RPMI7951 (cell line): Measurements from ENCODE around the gene INO80. TPM values are rescaled to one million over a fixed set of nuclear protein-coding genes. Genes with fewer than 3 reads are reported as not detected.

Source experiments
- DNase-seq: peaks from one replicate; pipeline ENCODE4 v3.0.0-alpha.2; 2012; ENCODE audit warnings: low read depth
- total RNA-seq: library from RNA; depleted of rRNA; stranded (reverse); fragments of >200 nt; shearing (Covaris generic); gene quantifications from 2 replicates; pipeline ENCODE4 v1.2.3, GENCODE V29; 2014

The INO80 gene
- total RNA-seq, 1 experiment from 2014 or later: 14.2 TPM

DNA sequence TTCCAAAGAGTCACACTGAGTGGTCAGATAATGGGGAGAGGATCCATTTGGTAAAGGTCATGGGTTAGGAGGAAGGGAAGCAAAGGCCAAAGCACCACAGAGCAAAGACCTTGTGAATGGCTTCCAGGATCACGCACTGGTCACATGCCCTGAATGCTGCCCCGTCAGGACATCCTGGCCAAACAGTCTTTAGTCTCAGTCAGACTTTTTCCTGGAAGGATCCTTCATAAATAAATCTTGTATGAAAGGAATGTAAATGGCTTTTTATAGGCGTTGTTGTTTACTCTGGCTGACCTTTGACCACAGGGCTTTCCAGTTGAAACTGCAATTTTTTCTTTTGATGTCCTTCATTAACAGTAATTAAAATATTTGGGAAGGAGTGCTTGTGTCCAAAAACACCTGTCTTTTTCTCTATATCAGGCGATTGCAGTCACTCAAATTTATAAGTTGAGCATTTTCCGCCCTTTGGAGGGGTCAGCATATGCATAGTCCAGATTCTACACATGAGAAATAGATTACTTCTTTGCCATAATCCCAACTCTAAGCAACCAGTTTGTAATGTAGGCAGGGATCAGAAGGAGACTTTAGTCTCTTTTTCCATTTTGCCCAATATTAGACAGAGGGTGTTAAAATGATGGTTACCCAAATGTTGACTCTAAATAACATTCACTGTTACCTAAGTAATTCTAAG, 114.4 kb downstream of the INO80 start:
- DNase-seq: no peak

DNA sequence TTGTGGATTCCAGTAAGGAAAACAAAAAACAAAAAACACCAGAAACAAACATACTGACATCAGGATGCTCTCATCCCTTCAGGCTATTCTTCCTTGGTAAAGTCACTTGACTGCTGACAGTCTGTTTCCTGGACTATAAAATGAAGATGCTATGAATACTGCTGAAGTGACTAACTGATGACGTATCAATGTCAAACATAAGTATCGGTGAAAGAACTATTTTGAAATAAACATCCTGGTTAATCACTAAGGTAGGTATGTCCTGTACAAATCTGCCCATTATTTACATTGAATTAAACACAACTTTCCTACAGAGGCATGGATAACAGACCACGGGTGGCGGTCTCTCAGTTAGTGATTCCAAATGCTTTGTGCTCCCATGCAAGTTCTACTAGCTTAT, 116.9 kb downstream of the INO80 start:
- DNase-seq: peak; percentile 55

DNA sequence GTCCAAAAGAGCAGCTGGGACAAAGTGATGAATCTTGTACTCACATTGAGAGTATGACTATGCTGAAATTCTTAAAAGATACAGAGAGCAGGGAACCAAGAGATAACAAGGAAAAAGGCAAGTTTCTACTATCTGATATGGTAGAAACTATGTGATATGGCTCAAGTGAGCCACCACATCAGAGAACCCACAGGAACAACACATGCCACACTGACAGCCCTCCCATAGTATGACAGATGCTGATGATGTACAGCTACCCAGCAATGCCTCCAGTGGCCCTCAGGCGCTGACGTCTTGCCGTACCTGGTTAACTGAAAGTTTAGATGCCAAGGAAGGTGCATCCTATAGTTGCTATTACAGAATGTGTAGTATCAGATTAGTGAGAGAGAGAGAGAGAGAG, 120.4 kb downstream of the INO80 start:
- no peak for DNase-seq

GRCh38 chr15:40992825-40993224, 123.3 kb downstream of the INO80 start:
- DNase-seq: no peak

GRCh38 chr15:40992241-40992741, 123.8 kb downstream of the INO80 start:
- DNase-seq: no peak

- no peak for DNase-seq
Measured at GRCh38 chr15:40991355-40991754, 124.7 kb downstream of the INO80 start.

- no peak for DNase-seq
Measured at GRCh38 chr15:40990789-40991188, 125.3 kb downstream of the INO80 start.

DNA sequence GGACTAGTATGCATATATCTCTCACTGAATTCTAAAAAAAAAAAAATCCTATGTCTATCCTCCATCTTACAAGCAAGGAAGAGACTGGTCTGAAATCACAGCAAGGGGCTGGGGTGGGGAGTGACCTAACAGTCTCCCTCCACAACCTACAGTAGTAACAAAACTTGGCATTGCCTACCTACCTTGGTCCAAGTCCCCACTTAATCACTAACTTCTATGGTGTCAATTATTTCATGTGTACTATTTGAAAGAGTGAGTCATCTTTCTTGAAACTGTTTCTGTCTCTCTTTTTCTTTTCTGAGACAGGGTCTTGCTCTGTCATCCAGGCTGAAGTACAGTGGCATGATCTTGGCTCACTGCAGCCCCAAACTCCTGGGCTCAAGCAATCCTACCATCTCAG, 126.0 kb downstream of the INO80 start:
- no peak for DNase-seq

DNA sequence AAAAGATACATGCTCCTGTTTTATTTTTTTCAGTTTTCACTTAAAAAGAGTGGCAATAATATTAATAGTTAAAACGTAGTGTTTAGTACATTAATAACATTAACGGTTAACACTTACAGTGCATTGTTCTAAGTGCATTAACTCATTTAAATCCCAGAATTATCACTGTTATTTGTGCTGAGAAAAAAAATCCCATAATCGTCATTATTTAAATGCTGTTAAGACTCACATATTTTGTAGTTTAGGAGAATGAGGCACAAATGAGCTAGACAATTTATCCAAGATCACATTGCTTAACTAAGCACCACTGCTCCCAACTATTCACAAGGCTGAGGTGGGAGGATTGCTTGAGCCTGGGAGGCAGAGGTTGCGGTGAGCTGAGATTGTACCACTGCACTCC, 127.9 kb downstream of the INO80 start:
- DNase-seq: no peak

- no peak for DNase-seq
Measured at GRCh38 chr15:40986820-40987219, 129.3 kb downstream of the INO80 start.

GRCh38 chr15:40985541-40986330, 130.3 kb downstream of the INO80 start:
- DNase-seq: peak; percentile 77

DNA sequence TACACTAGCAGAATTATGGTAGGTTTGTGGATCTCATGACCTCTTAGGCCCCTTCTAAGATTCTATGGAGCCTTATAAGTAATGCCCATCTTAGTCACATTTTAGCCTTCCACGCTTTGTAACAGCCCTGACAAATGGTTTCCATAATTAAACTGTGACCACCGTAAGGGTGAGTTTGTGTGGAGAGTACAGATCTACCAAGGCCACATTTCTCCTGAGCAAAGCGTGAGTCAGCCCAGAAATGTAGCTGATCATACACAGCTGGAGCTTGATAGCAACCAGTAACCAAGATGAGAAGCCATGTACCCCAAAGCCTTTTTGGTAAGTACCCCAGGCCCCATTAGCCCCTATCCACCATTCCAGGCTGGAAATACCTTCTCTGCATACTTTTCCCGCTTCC, 131.1 kb downstream of the INO80 start:
- peak; percentile 96 for DNase-seq

- no peak for DNase-seq
Measured at GRCh38 chr15:40984406-40984805, 131.7 kb downstream of the INO80 start.

DNA sequence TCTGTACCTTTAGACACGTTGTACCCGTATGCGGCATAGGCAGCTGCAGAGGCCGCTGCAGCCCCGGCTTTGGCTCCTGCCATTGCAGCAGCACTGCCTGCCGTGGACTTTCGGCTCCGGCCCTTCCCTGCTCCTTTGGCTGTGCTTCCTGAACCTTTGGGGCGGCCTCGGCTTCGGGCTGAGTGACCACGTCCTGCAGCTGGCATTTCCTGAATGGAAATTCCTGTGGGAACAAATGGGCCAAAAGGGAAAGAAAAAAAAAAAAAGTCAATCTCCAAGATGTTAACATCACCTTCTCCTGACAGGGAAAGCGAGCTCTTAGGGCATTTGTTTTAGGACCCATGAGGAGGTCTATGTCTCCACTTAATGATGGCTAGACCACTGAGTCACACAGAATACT, 133.2 kb downstream of the INO80 start:
- DNase-seq: peak; percentile 94

GRCh38 chr15:40981186-40981585, 134.9 kb downstream of the INO80 start:
- no peak for DNase-seq

GRCh38 chr15:40978562-40978961, 137.5 kb downstream of the INO80 start:
- no peak for DNase-seq

DNA sequence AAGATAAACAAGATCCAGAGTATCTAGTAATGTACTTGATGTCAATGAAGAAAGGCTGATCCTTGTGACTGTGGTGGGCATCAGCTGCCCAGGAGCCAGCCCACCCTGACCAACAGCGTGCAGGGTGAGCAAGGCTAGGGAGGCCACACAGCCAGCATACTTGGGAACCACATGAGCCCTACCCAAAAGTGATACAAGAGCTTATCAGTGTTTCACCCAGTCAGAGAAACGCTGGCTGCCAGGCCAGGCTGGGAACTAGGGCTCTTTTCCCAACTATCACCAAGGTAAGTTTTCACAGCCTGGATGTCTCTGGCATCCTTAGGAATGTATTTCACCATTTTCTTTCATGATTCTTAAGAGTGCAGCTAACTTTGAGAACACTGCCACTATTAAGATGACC, 137.9 kb downstream of the INO80 start:
- DNase-seq: no peak

DNA sequence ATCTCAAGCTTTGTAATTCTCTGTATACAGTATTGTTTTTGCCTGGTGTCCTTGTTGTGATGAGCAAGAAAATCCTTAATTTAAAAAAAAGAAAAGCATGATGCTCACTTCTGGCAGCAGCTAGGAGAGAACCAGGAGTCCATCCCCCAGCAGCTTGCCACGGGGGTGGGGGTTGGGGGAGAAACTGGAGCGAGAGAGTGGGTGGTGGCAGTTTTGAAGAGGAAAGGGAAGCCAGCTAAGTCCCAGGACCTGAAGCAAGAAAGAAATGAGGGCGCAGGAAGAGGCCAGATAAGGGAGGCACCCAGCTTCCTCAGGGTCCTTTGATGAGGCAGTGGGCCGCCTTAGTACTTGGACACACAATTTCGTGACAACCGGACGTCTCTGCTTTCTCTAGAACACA, 139.3 kb downstream of the INO80 start:
- no peak for DNase-seq

- no peak for DNase-seq
Measured at GRCh38 chr15:40974879-40975278, 141.2 kb downstream of the INO80 start.

GRCh38 chr15:40969363-40969762, 146.7 kb downstream of the INO80 start:
- no peak for DNase-seq

DNA sequence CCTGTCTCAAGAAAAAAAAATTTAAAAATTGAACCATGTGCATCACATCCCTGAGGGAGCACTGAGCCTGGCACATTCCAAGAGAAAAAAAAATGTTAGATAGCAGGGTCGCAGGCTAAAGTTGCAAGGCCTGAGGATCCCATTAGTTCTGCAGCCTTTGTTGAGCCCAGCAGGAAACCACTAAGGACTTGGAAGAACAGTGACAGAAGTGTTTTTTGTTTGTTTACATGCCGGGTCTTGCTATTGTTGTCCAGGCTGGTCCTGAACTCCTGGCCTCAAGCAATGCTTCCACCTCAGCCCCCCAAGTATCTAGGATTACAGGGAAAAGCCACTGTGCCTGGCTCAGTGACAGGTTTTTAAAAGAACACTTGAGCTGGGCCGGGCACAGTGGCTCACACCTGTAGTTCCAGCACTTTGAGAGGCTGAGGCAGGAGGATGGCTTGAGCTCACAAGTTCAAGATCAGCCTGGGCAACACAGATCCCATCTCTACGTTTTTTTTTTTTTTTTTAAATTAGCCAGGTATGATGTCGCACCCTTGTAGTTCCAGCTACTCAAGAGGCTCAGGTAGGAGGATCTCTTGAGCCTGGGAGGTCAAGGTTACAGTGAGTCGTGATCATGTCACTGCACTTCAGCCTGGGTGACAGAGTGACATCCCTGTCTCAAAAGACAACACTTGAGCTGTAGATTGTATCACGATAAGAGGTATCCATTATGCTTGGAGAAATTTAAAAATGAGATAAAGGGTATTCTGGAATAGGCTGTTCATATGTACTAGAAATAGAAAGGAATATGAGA, 147.6 kb downstream of the INO80 start:
- DNase-seq: no peak

DNA sequence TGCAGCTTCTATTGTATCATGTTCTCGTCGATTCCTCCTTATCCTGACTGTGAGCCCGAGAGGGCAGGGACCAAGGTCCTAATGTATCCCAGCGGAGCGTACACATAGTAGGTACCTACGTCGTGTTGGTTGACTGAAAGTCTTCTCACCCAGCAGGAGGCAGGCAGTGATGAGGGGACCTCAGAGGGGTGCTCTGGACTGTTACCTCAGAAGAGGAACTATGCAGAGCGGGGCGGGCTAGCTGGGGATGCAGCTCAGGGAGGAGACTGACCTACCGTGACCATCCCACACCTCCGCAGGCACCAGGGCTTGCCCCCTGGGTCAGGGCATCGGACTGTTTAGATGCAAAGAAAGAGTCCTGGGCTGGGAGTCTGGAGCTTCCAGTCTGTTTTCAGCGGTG, 151.4 kb downstream of the INO80 start:
- DNase-seq: no peak
